Stimulated activated CD8-positive, alpha-beta memory T cell treated with anti-CD3 and anti-CD28 coated beads, Interleukin-12 subunit alpha, Interleukin-12 subunit beta, amount 100 ng/mL, for 4 hours (primary cell): Measurements from ENCODE around the gene AKR1B1.

ENCODE experiments used
- DNase-seq: peaks from one replicate; pipeline ENCODE4 v3.0.0-alpha.2; 2020; ENCODE audit warnings: low read depth

AKR1B1 gene

GRCh38 chr7:134444198-134444960, 14.5 kb downstream of the AKR1B1 start:
- no peak for DNase-seq

- no peak for DNase-seq
These were observed 15.4 kb downstream of the AKR1B1 start for GRCh38 chr7:134443396-134444070.

- DNase-seq = no peak
These were observed 16.3 kb downstream of the AKR1B1 start for GRCh38 chr7:134442441-134443220.

- DNase-seq = no peak
These were observed 17.6 kb downstream of the AKR1B1 start for GRCh38 chr7:134441264-134441663.

GRCh38 chr7:134440476-134440875, 18.4 kb downstream of the AKR1B1 start:
- DNase-seq = no peak

- no peak for DNase-seq
These were observed 18.8 kb downstream of the AKR1B1 start for GRCh38 chr7:134440067-134440466.

GRCh38 chr7:134438946-134439345, 20.0 kb downstream of the AKR1B1 start:
- DNase-seq = no peak

GRCh38 chr7:134435161-134435920, 23.6 kb downstream of the AKR1B1 start:
- DNase-seq = no peak

- DNase-seq = no peak
These were observed 24.2 kb downstream of the AKR1B1 start for GRCh38 chr7:134434701-134435100.

- no peak for DNase-seq
These were observed 25.5 kb downstream of the AKR1B1 start for GRCh38 chr7:134433430-134433829.

- DNase-seq = peak; percentile 42
These were observed 26.4 kb downstream of the AKR1B1 start for GRCh38 chr7:134432296-134433152.

- no peak for DNase-seq
These were observed 27.1 kb downstream of the AKR1B1 start for GRCh38 chr7:134431815-134432214.

GRCh38 chr7:134429481-134429880, 29.4 kb downstream of the AKR1B1 start:
- DNase-seq = no peak

GRCh38 chr7:134428942-134429341, 30.0 kb downstream of the AKR1B1 start:
- no peak for DNase-seq

- DNase-seq = no peak
These were observed 31.0 kb downstream of the AKR1B1 start for GRCh38 chr7:134427896-134428295.

GRCh38 chr7:134425777-134426176, 33.1 kb downstream of the AKR1B1 start:
- DNase-seq = no peak

- no peak for DNase-seq
These were observed 36.3 kb downstream of the AKR1B1 start for GRCh38 chr7:134422638-134423037.

GRCh38 chr7:134422008-134422407, 36.9 kb downstream of the AKR1B1 start:
- DNase-seq = no peak

GRCh38 chr7:134420424-134421125, 38.3 kb downstream of the AKR1B1 start:
- DNase-seq = no peak

- DNase-seq = no peak
These were observed 39.0 kb downstream of the AKR1B1 start for GRCh38 chr7:134419875-134420274.
